Omental fat pad (tissue), 4 donors: ENCODE data around the gene TTC32. TPM values are rescaled to one million over a fixed set of nuclear protein-coding genes. Genes with fewer than 3 reads are reported as not detected.

Experiments used
- ATAC-seq: fragments of 150-250 bp; one replicate; pipeline ENCODE4 v1.9.1; 2016; ENCODE audit warnings: mild to moderate bottlenecking, moderate library complexity; ENCODE audit not compliant: low FRiP score
- DNase-seq: peaks from one replicate; pipeline ENCODE4 v3.0.0-alpha.2; 2019; ENCODE audit warnings: low spot score
- total RNA-seq, 4 donors: library from RNA; depleted of rRNA; stranded (reverse); fragments of >200 nt; gene quantifications; one replicate each; pipeline ENCODE4 v1.1.0, GENCODE V29; 2016
- TF ChIP-seq, protein P1 (sequence below), 3 donors: fragments of 450-650 bp; IDR thresholded peaks; one replicate each; pipeline ENCODE4 v1.5.1; 2016 to 2017; ENCODE audit warnings: antibody characterized with exemption in 3 of 3, mild to moderate bottlenecking in 3 of 3, moderate library complexity in 2 of 3

The TTC32 gene
- total RNA-seq, 4 donors from 2014 or later = 6.0 to 18.1 (median 7.5) TPM

DNA sequence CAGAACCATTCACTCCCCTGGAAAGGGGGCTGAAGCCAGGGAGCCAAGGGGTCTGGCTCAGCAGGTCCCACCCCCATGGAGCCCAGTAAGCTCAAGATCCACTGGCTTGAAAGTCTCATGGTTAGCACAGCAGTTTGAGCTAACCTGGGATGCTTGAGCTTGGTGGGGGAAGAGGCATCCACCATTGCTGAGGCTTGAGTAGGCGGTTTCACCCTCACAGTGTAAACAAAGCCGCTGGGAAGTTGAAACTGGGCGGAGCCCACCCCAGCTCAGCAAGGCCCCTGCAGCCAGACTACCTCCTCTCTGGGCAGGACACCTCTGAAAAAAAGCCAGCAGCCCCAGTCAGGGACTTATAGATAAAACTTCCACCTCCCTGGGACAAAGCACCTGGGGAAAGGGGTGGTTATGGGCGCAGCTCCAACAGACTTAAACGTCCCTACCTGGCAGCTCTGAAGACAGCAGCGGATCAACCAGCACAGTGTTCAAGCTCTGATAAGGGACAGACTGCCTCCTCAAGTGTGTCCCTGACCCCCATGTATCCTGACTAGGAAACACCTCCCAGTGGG, 14.7 kb upstream of the TTC32 start:
- TF ChIP-seq, protein P1, sequence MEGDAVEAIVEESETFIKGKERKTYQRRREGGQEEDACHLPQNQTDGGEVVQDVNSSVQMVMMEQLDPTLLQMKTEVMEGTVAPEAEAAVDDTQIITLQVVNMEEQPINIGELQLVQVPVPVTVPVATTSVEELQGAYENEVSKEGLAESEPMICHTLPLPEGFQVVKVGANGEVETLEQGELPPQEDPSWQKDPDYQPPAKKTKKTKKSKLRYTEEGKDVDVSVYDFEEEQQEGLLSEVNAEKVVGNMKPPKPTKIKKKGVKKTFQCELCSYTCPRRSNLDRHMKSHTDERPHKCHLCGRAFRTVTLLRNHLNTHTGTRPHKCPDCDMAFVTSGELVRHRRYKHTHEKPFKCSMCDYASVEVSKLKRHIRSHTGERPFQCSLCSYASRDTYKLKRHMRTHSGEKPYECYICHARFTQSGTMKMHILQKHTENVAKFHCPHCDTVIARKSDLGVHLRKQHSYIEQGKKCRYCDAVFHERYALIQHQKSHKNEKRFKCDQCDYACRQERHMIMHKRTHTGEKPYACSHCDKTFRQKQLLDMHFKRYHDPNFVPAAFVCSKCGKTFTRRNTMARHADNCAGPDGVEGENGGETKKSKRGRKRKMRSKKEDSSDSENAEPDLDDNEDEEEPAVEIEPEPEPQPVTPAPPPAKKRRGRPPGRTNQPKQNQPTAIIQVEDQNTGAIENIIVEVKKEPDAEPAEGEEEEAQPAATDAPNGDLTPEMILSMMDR (IDR thresholded peaks at IDR 0.05) = no peak
- no peak for ATAC-seq
- DNase-seq = no peak

DNA sequence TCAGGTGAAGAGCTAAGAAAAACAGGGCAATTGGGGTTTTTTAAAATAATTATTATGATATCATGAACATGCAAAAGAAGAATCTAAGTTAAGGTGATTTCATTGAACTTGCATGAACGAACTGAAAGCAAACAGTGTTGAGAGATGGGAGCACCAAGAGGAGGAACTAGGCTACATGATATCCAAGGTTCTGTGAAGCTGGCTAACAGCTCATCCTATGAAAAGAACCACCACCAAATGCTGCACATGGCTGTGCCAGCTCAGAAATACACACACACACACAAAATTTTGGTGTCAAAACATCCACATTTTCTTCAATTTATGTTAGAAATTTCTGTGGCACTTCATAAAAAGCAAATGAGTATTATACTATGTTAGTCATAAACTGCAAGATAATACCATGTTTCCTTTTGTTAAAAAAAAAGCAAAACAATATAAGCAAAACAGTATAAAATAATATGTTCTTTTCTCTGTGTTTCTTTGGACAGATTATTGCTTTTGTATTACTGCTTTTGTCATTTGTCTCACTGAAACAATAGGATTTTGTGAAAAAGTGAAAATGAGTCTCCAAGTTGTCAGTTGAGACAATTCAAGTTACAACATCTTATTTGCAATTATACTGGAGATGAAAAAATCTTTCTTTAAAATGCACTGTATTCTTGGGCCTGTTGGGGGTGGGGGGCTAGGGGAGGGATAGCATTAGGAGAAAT, 12.6 kb upstream of the TTC32 start:
- DNase-seq (no peak), ATAC-seq (no peak)
- TF ChIP-seq, protein P1 (IDR thresholded peaks at IDR 0.05) = no peak

DNA sequence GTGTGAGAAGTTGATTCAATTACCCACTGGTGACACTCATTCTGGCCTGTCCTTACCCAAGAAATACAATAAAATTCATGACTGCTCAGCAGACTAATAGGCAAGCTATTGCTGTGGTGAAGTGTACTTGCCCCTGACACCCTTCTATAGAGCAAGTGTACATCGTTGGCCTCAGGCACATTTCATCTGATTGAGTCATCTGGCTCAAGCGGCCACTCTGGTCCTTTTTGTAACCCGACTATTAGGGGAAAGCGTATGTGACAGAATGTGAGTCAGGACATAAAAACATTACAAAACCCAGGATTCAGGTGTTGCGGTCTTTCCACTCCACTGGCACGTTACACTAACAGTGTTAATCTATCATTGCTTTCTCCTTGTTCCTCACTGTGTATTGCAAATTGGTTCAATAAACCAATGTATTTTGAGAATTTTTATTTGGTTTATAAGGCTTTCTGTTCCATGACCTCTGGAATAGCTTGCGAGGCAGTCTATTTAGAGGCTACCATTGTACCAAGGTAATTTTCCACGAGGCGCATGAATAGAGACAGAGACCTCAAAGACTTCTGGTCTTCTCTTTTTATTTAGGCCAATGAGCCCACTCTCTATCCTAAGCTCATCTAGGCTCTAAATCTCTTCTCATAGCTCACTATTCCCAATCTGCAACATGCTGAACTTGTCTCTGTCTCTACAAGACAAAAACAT, 10.2 kb upstream of the TTC32 start:
- DNase-seq = no peak
- TF ChIP-seq, protein P1 (IDR thresholded peaks at IDR 0.05) = no peak
- ATAC-seq = no peak

DNA sequence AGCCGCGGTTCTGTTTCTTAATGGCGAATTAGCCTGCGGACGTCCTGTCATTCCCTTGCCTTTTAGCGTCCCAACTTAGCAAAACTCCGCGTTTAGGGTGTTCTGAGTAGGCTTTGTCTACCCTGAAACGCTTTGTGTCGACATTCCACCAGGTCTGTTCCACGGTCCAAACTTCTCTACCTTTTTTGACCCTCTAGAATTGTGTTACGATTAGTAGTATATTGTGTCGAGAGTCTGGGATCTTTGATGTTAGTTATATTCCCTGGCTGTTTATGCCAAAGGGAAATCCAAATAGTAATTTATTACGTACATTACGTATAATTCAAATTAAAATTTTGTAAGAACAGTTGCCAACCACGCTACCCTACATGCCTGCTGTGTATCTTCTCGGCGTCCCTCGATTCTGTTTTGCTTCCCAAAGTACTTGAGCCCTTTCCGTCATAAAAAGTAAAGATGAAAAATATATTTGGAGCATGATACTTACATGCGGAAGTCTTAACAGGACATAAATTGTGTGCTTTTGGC, 495 bp upstream of the TTC32 start:
- DNase-seq (no peak), ATAC-seq (no peak)
- TF ChIP-seq, protein P1 (IDR thresholded peaks at IDR 0.05) = no peak

DNA sequence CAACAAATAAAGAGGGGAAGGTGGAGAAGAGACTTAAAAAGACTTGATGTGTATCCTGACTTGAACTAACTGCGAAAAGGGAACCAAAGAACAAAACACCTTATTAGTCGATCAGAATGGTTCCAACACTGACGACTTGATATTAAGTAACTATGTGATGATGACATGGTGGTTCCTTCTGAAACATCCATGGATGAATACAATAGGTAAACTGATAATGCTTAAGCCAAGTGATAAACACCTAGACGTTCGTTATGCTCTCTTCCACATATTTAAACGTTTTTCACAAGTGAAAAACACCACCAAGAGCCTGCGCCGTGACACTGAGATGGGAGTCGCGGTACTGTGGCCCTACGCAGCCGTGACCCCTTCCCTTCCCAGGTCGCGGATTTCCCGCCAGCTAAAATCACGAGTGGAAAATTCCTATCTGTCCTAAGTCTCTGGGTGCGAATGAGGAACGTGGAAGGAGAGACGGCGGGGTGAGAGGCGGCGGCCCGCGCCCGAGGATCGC, 797 bp downstream of the TTC32 start:
- ATAC-seq (peak; percentile 10), DNase-seq (no peak)
- TF ChIP-seq, protein P1 (IDR thresholded peaks at IDR 0.05) = no peak

DNA sequence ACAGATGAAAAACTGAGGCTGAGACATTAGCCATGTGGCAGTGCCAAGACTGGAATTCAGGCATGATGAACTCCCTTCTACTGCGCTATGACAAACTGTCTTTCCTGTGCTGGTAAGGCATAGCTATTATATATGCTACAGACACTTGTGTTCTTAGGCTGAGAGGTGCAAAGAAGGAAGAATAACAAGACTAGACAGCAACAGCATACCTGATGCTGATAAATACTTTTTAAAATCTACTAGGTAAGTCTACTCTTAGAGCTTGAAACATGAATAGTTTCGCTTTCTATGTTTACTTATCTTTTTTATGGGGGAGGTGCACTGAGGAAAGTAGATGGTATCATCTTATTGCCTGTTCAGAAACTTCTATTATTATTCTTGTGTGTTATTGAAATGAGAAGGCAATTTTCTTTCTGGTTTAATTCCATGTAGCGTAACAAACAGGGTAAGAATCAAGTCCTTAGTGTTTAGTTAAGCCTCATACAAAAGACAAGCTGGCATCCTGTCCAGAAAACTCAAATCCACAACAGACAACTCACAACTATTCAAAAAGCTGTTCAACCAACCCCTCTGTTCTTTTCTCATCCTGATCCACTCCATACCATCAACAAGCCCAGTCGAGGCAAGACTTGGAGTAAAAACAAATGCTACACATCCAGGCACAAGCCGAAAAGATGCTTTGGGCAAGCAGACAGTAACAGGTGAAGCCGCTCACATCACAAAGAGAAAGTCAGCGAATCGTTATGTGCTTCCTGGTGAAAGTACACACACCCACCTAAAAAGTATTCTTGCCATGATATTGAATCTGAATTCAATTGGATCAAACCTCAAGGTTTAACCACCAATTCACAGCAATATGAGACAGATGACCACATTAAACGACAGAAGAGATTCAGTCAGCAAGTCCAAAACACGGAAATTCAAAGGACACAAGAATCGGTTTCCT, 1.5 kb downstream of the TTC32 start:
- TF ChIP-seq, protein P1 (IDR thresholded peaks at IDR 0.05) = no peak
- ATAC-seq (no peak), DNase-seq (no peak)
